HG02943 (cell line): ENCODE measurements around the gene PARD6B.
"Not testable (repeated sequence)": the region's sequence is repeated elsewhere in the genome, so short reads cannot be mapped to it uniquely, and the experiment has no call there.

Experiments used
- ATAC-seq: cut with Tn5 transposase; IDR thresholded peaks from one replicate; pipeline ENCODE4 v1.9.1; 2021; ENCODE audit warnings: mild to moderate bottlenecking, low read depth, moderate library complexity; ENCODE audit not compliant: unreplicated experiment

PARD6B gene

GRCh38 chr20:50731055-50731929, at the start of gene PARD6B:
TSS of gene PARD6B (plus strand) at chr20:50731580. CDS start at chr20:50731787, 207 bp downstream.
- ATAC-seq = peak; percentile 83

- ATAC-seq = no peak
Measured at GRCh38 chr20:50682065-50682464, 49.3 kb upstream of the PARD6B start.

- ATAC-seq = no peak
Measured at GRCh38 chr20:50682947-50683530, 48.3 kb upstream of the PARD6B start.

- no peak for ATAC-seq
Measured at GRCh38 chr20:50683570-50683969, 47.8 kb upstream of the PARD6B start.

GRCh38 chr20:50686821-50687220, 44.6 kb upstream of the PARD6B start:
- ATAC-seq = no peak

GRCh38 chr20:50688256-50688975, 43.0 kb upstream of the PARD6B start:
- no peak for ATAC-seq

GRCh38 chr20:50689864-50690649, 41.3 kb upstream of the PARD6B start:
- ATAC-seq = no peak

- ATAC-seq = no peak
Measured at GRCh38 chr20:50690650-50691572, 40.5 kb upstream of the PARD6B start, which contains the start of gene RIPOR3. TSS of gene RIPOR3 (minus strand) at chr20:50691542. CDS start at chr20:50691128, 414 bp downstream.

- no peak for ATAC-seq
Measured at GRCh38 chr20:50691573-50692551, 39.5 kb upstream of the PARD6B start.

GRCh38 chr20:50692552-50692933, 38.8 kb upstream of the PARD6B start:
- no peak for ATAC-seq

- no peak for ATAC-seq
Measured at GRCh38 chr20:50693001-50693400, 38.4 kb upstream of the PARD6B start.

GRCh38 chr20:50694379-50695134, 36.8 kb upstream of the PARD6B start:
- no peak for ATAC-seq

- no peak for ATAC-seq
Measured at GRCh38 chr20:50695135-50695872, 36.1 kb upstream of the PARD6B start.

- not testable (repeated sequence) for ATAC-seq
Measured at GRCh38 chr20:50698255-50698654, 33.1 kb upstream of the PARD6B start.

GRCh38 chr20:50699688-50700087, 31.7 kb upstream of the PARD6B start:
- ATAC-seq = no peak

GRCh38 chr20:50701041-50701963, 30.1 kb upstream of the PARD6B start:
- no peak for ATAC-seq
